Activated CD8-positive, alpha-beta memory T cell treated with anti-CD3 and anti-CD28 coated beads for 1 hour (primary cell): Measurements from ENCODE around the gene CENPO.
"Not testable (repeated sequence)": the region's sequence is repeated elsewhere in the genome, so short reads cannot be mapped to it uniquely, and the experiment has no call there.

ENCODE experiments used
- DNase-seq, 2 donors: peaks; one replicate each; pipeline ENCODE4 v3.0.0-alpha.2; 2020; ENCODE audit warnings: low read depth in 1 of 2; ENCODE audit errors: extremely low read depth in 1 of 2

The CENPO gene

DNA sequence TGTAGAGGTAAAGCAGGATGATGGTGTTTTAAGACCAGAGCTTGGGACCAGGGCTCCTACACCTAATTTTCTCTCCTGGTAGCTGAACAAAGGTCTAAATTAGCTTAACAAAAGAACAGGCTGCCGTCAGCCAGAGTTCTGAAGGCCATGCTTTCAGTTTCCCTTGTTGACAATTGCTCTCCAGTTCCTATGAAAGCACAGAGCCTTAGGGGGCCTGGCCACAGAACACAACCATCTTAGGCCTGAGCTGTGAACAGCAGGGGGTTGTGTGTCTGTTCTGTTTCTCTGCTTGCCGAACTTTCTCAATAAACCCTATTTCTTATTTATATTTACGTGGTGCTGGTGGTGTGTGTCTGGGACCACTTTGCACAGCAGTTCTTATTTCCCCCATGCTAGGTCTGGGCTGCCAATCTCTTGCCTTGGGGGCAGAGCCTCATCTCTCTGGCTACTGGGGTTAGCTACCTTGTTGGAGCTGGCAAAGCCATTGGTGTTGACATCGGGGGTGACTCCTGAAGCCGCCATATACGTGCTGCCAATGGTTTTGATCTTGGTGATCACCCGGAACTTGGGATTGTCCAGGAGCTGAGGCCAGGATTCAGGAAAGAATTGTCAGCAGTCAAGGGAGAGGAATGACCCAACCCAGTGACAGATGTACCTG, 29.0 kb downstream of the CENPO start:
- DNase-seq = no peak

DNA sequence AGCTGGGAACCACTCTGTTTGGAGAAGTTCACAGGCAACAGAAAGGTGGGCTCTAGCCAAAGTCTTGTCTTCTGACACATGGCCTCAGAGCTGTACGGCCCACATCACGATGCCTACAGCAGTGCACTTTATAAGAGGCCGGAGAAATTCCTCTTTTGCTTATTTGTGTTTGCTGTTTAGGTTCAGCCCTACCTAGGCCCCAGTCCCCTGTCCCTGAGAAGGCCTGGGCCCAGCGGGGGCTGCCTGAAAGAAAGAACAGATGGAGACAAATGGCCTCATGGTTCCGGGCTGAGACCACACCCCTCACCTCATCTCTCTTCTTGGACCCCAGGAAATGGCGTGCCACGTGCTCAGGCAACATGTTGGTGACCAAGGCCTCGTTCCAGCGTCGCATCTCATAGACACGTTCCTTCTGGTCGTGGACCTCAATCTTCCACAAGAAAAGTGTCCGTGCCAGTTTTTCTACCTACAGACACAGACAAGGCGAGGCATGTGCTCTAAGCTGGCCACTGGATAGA, 30.9 kb downstream of the CENPO start:
- DNase-seq = no peak

DNA sequence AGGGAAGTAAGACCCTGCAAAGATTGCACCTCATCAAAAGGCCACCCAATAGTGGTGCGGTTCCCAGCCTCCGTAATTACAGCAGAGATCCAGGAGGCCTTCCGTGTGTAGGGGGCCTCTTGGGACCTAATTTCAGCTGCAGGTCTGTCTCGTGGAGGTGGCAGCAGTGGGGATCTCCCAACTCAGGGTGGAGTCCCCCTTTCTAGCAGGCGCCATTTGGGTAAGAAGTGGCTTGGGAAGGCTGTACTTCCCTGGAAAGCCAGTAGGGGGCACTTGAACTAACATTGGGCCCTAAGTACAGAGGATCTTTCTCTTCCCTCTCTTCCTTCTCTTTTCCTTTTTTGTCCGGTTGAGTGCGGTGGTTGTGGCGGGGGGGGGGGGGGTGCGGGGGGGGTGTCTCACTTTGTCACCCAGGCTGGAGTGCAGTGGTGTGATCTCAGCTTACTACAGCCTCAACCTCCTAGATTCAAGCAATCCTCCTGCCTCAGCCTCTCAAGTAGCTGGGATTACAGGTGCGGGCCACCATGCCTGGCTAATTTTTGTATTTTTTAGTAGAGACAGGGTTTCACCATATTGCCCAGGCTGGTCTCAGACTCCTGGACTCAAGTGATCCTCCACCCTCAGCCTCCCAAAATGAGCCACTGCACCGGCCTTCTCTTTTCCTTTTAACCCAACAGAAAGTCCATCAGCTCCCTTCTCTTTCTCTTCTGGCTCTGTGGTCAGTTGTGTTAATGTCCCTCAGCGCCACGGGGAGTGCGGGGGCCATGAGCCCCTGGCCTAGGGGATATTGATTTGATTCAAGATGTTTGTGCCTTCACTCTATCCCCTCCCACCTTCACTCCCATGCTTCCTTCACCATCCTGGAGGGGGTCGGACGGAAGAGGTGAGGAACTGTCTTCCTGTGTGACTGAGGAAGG, 32.0 kb downstream of the CENPO start:
- DNase-seq = no peak

DNA sequence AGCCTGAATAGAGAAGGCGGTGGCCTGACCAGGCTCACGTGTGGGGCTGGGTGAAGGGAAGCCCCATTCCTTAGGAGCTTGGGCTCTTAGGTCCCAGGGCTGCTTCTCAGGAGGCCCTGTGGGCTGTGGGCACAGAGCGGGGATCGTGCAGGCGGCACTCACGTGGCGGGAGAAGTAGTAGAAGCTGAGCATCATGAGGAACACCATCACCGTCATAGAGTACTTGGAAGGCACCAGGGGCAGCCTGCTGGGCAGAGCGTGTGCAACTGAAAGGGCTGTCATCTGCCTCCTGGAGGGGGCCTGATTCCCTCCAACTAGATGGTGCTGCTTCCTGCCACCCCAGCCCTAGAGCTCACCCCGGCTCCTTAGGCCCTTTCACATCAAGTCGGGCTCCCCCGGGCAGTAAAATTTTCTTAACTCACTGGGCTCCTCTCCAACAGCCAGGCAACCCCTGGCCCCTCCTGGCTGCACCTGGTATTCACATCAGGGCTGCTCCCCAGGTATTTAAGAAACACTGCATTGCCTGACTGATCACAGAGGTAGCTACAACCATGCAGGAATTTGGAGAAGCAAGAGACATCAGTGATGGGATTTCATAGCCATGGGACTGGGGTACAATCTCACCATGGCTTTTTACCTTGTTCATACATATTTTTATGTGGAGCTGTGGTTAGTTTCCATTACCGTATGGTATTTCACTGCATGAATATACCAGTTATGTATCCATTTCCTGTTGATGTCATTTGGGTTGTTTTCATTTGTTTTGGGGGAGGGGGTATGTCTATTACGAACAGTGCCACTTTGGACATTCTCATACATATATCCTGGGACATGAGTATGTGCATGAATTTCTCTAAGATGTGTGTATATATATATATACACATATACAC, 32.9 kb downstream of the CENPO start:
- DNase-seq = no peak

DNA sequence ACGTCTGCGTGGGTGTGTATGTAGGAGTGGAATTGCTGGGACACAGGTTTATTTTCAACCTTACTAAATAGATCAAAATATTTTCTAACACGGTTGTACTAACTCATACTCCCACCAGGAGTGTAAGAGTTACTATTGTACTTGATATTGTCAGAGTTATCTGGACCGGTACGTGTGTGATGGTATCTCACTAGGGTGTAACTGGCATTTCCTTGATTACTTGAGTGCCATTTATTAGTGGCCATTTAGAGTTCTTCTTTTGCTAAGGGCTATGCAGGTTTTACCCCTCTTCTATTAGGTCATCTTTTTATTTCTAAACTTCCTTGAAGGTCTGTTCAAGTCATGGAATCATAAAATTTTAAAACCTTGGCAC, 33.5 kb downstream of the CENPO start:
- DNase-seq = no peak

DNA sequence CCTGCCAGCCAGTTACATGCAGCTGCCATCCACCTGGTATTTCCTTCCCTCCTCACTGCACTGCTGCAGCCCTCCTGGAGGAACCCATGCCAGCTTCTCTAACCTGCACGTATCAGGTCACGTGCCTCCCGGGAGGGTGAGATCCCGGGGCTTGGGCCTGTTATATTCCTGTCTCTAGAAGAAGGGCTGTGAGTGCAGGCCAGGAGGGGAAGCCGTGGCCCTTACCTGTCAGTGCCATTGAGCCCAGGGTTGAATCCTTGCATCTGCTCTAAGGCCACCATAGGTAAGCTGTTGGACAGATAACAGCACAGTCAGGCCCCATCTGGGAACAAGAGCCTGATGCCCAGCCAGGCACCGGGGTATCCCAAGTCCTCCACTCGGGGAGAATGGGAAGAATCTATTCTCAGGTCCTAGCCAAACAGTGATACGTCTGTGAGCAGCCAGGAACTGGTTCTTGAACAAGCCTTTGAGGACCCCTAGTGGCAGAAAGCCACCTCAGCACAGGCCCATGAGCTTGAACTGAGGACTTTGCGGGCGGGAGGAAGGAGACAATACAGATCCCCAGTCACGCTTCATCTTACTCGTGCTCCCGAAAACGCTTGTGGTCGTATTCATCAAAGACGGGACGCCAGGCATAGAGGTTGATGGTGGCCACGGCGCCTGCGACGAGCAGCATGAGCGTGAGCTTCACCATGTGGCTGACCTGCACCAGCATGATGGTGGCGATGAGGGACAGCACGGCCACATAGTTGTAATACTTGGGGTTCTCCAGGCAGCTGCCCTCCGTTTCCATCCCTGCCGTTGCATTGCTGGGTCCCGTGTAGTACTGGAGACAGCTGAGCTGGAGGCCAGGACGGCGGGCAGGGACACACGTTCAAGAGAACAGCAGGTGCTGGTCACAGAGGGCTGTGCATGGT, 34.4 kb downstream of the CENPO start:
- DNase-seq = peak; percentile 26 to 49

DNA sequence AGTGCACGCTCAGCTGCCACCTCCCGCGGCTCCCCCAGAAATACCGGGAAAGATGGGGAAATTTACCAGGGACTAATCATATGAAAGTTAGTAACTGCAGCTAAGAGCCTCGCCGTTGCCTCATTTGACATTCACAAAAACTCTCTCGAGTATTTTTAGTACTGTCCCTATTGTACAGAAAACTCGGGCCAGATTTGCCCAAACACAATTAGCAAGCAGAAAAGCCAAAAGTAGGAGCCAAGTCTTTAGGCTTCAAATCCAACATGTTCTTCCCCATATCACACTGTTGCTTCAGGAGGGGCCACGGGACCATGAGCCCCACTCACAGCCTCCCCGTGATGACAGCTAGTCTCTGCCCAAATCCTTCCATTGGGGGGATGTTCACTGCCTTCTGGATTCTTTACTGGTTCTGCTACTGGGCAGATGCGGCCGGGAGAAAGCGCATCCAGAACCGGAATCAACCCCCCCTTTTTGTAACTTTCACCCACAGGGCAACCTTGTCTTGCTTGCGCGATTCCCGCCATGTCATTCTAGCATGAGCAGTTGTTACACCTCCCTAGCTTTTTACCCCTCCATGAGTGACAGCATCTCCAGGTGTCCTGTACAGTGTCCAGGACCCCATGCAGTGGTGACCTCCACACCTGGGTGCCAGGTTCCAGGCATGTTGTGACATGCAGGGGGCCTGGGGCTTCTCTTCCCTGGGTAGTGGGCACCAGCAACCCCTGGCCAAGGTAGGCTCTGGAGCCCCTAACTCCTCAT, 35.2 kb downstream of the CENPO start:
- no peak for DNase-seq

DNA sequence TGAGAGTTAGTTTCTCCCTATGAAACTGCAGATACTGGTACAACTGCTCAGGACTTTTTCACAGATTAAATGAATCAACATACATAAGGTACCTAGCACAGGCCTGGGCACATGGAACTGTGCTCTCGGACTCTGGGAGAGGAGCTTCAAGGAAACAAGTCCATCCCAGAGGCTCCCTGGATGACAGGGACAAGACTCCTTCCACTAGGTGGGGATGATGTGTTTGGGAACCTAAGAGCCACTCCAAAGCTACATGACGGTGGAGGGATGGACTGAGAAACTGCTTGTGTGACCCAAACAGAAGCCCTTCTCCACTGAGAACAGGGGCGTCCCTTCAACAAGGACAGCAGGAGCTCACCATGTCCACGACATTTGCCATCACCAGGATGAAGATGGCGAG, 37.1 kb downstream of the CENPO start:
- no peak for DNase-seq

DNA sequence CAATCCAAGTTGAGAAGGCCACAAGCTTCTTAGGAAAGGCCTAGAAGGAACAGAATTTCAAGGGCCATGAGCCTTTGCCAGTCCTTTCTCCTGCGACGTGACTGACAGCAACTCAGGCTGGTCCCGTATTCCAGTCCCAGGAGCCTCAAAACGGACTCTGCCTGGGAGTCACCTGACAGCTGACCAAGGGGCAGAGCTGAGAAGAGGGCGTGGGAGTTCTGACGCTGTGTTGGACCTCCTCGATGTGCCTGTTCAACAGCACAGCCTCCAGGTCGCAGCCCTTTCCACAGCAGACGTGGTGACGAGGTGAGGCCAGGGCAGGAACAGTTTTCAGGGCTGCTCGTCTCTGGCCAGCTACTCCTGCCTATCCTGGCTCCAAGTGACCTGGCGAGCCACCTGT, 37.6 kb downstream of the CENPO start:
- DNase-seq = no peak

DNA sequence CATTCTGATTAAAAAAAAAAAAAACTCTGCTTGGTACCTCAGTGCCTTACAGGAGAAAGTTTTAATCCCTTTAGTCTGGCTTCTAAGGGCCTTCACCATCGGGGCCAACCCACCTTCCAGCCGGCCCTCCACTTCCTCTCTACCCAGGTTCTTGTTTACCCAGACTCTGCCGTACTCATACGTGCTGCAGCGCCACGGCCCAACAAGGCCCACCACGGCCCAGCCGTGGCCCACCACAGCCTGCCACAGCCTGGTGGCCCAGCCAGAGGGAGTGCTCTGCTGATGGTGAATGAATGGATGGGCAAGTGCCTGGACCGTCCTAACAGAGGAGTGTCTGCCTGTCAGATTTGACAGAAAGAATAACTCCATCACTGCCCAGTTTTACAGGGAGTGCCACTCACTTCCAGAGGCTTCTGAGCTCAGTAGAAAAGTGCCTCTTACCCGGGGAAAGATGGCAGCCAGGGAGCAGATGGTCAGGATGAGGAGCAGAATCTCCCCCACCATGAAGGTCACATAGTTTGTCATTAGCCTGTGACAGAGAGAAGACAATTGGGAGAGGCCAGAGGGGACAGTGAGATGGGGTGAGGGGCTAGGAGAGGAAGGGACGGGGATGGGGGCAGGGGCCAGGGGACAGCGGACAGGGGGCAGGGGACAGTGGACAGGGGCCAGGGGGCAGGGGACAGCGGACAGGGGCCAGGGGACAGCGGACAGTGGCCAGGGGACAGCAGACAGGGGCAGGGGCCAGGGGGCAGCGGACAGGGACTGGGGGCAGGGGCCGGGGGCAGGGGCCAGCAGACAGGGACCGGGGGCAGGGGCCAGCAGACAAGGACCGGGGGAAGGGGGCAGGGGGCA, 38.2 kb downstream of the CENPO start:
- no peak for DNase-seq

DNA sequence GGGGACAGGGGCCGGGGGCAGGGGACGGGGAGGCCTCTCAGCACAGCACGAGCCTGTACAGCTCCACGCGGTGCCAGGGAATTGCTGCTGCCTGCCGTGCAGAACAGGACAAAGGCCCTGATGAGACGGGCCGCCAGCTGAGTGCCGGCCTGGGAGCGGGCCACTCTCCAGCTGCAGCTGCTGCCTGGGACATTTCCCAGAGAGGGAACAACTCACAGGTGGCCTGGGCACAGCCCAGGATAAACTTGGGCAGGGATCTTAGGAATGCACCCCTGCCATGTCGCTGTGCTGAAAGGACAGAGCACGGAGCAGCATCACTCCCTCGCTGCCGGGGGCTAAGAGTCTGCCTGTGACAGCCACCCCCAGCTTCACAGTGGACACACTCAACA, 38.8 kb downstream of the CENPO start:
- no peak for DNase-seq

DNA sequence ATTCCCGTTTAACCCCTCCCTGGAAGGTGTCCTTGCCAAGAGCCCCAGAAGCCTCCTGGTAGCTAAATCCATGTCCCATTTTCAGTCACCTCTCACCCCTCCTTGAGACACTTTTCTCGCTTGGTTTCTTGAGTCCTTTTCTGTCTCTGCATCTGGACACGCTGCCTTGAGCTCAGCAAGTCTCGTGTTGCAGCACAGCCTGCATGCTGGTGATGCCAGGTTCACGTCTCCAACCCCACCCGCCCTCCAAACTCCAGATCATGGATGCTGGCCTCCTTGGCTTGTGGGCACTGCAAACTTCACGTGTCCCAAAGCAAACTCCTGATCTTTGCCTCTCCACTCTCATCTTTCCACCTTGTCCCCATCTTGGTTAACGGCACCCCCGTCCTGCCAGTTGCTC, 39.3 kb downstream of the CENPO start:
- no peak for DNase-seq

DNA sequence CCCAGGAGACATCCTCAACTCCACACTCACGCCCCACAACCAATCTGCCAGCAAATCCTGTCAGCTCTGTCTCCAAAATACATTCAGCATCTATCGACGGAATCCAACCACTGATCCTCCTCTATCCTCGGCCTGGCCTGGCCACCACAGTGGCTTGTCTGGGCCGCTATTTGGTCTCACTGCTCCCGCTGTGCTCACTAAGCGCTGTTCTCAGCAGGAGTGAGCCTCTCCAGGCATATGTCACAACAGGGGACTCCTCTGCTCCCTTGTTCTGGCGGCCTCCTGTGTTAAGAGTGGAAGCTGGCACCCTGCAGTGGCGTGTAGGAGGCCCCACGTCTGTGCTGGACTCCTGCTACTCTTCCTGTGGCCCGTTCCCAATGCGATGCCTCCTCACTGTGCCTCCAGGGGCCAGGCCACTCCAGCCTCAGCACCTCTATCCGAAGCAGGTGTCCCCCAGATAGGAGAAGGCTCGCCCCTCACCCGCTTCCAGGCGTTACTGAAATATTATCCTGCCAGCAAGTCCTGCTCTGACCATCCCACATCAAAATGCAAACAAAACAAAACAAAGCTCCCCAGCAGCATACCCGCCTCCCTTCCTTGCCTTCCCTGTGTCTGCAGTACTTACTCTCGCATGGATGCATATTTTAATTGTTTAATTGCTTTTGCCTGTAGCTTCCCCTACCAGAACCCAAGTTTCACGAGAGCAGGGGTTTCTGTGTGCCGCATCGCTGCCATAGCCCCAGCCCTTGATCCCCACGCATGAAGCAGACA, 39.9 kb downstream of the CENPO start:
- DNase-seq = no peak

DNA sequence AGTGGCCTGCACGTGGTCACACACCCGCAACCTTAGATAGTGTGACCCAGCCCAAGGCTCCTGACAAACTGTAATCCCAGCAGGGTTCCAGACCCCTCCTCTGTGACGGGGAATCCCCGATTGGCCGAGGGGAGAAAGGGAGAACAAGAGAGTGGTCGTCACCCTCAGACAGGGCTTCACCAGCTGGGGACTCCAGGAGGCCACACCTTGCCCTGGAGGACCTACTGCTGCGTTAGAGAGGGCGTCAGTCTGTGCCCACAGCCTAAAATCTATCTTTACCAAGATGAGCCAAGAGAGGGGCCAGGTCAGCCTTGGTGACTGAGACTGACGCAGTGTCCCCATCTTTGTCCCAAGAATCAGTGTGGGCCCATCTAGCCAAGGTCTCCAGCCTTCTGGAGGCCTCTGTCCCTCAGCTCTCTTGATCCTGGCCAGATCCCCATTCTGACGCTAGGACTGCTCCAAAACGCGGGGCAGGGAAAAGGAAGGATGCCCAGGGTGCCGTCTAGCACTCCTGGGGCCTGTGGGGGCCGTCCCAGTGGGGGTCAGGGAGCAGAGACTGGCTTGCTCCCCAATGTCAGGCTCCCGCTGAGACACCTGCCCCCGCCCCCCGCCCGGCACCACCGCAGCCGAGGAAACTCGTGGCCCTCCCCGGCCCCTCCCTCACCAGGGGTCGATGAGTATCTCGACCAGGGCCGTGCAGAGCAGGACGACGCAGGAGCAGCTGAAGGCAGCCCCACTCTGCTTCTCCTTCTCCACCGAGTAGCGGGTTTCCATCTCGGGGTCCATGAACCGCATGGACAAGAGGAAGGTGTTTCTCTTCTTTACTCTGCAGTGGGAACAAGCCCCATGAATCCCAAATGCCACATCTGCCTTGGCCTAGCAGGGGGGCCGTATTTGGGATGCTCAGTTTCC, 40.9 kb downstream of the CENPO start:
- no peak for DNase-seq

DNA sequence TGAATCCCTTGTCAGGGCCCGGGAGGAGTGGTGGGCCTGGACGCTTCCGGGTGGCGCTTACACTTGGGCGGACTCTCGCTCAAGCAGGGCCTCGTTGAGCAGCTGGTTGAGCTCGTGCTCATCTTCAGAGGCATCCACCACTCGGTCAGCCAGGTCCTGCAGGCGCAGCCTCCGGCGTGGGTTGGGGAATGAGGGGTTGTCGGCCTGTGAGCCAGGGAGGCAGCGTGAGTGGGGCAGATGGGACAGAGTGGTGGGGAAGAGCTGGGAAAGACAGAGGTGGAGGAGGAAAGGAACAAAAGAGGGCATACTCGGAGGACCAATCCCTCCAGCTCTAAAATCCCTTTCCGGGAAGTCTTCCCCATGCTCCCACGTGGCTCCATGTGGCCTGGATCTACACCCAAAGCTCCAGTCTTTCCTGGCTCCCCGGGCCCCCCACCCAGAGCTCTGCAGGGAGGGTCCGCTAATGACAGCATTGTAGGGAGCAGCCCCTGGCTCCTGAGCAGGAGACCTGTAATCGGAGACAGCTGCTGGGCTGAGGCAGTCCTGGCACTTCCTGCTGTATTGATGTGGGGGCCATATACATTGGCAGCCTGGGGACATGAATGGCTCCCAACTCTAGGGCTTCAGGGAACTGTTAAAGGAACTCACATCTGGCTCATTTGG, 41.6 kb downstream of the CENPO start:
- no peak for DNase-seq

DNA sequence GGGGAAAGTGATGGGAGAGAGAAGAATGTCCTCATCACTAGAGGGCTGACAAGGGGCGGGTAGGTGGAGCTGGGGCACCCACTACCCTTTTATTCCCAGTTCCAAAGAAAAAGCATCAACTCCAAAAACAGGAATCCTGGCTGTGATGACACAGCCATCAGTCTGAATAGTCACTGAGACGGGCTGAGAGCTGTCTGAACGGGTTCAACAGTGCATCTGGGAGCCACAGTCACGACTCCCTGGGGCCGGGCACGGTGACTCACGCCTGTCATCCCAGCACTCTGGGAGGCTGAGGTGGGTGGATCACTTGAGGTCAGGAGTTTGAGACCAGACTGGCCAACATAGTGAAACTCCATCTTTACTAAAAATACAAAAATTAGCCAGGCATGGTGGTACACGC, 42.2 kb downstream of the CENPO start:
- not testable (repeated sequence) for DNase-seq
